K562 (cell line): ENCODE data around the gene MRGPRX3. TPM values are rescaled to one million over a fixed set of nuclear protein-coding genes. Genes with fewer than 3 reads are reported as not detected.

Source experiments
- ATAC-seq: fragments of 200-7000 bp; cut with Tn5 transposase; 3 replicates; pipeline ENCODE4 v1.9.1; 2020; ENCODE audit warnings: moderate library complexity
- BruUV-seq: library from RNA; stranded (reverse); fragments of 400-500 nt; replicated peaks from 2 replicates; lab custom pipeline; 2021; lab: Mats Ljungman, UMichigan
- CTCF ChIA-PET: fragments of 300-600 bp; formaldehyde crosslinking; extraction: SDS; loops from one replicate; lab custom pipeline; 2021; ENCODE audit warnings: low intra/inter-chr PET ratio; lab: Yijun Ruan, JAX
- POLR2A ChIA-PET: fragments of 300-600, 350-650 bp; sonication (Branson Sonifier 250); formaldehyde crosslinking; extraction: SDS; loops from one replicate; lab custom pipeline; 2021; ENCODE audit warnings: antibody characterized with exemption, inconsistent platforms; lab: Yijun Ruan, JAX
- DNase-seq, 4 experiments: peaks; one replicate each; pipeline versions ENCODE4 v3.0.0 to v3.0.0-alpha.2; 2011 to 2018; ENCODE audit warnings: low spot score in 3 of 4, mixed read lengths in 3 of 4; ENCODE audit errors: extremely low read depth in 1 of 4
- FAIRE-seq: peaks from 2 replicates; lab custom pipeline; 2011; peaks lifted over from hg19 to GRCh38; lab: Jason Lieb, UNC
- H2AFZ ChIP-seq: 2 replicates; pipeline ENCODE4 v1.6.0; 2011; ENCODE audit warnings: low read depth, low read length, control low read depth, inconsistent platforms
- H3K27ac ChIP-seq: fragments of 200-600 bp; 3 replicates; pipeline ENCODE4 v1.8.0; 2011; ENCODE audit warnings: low read depth, mild to moderate bottlenecking, control low read depth, inconsistent platforms, low read length, moderate library complexity, mixed read lengths; ENCODE audit errors: extremely low read depth
- H3K27me3 ChIP-seq, 2 experiments: fragments of 300-600 bp in 1 of 2; 2 replicates in 1 of 2; 3 replicates in 1 of 2; pipeline versions ENCODE4 v1.6.0 to v1.8.0; 2011; ENCODE audit warnings: inconsistent platforms in 2 of 2, low read length in 2 of 2, mild to moderate bottlenecking in 1 of 2, mixed read lengths in 1 of 2, moderate library complexity in 1 of 2; ENCODE audit not compliant: control insufficient read depth in 2 of 2, insufficient read depth in 2 of 2
- H3K36me3 ChIP-seq: fragments of 300-600 bp; 3 replicates; pipeline ENCODE4 v1.8.0; 2011; ENCODE audit warnings: mild to moderate bottlenecking, low read length, inconsistent platforms; ENCODE audit not compliant: control insufficient read depth, insufficient read depth
- H3K4me1 ChIP-seq, 2 experiments: fragments of 200-600 bp in 1 of 2; replicated peaks in 1 of 2; 2 replicates in 1 of 2; 3 replicates in 1 of 2; pipeline versions ENCODE4 v1.5.1 to v1.8.0; 2011; ENCODE audit warnings: inconsistent platforms in 2 of 2, low read length in 2 of 2, mild to moderate bottlenecking in 1 of 2, mixed read lengths in 1 of 2, moderate library complexity in 1 of 2; ENCODE audit not compliant: control insufficient read depth in 2 of 2, insufficient read depth in 2 of 2
- H3K4me2 ChIP-seq: 2 replicates; pipeline ENCODE4 v1.6.1; 2011; ENCODE audit warnings: low read length, control low read depth, inconsistent platforms, mixed read lengths; ENCODE audit not compliant: insufficient read depth
- H3K4me3 ChIP-seq: fragments of 200-600 bp; sonication (generic), shearing (Covaris generic); 2 replicates; pipeline ENCODE4 v1.5.1; 2016; ENCODE audit warnings: control low read depth, inconsistent platforms
- H3K79me2 ChIP-seq: fragments of 200-600 bp; 3 replicates; pipeline ENCODE4 v1.8.0; 2011; ENCODE audit warnings: low read length, inconsistent platforms; ENCODE audit not compliant: control insufficient read depth, insufficient read depth
- H3K9ac ChIP-seq, 2 experiments: 2 replicates each; pipeline versions ENCODE4 v1.6.0 to v1.6.1; 2011; ENCODE audit warnings: low read depth in 2 of 2, low read length in 2 of 2, control low read depth in 1 of 2, inconsistent platforms in 1 of 2, mild to moderate bottlenecking in 1 of 2, mixed read lengths in 1 of 2; ENCODE audit not compliant: insufficient read depth in 1 of 2
- H3K9me1 ChIP-seq: one replicate; pipeline ENCODE4 v1.6.0; 2011; ENCODE audit warnings: inconsistent platforms, mild to moderate bottlenecking, low read length, moderate library complexity; ENCODE audit not compliant: control insufficient read depth, insufficient read depth
- H3K9me3 ChIP-seq: replicated peaks from 2 replicates; pipeline ENCODE4 v1.5.1; 2011; ENCODE audit warnings: low read depth, low read length, inconsistent platforms; ENCODE audit not compliant: control insufficient read depth, insufficient read depth
- H4K20me1 ChIP-seq: replicated peaks from 2 replicates; pipeline ENCODE4 v1.6.1; 2011; ENCODE audit warnings: low read length, inconsistent platforms, mixed read lengths; ENCODE audit not compliant: control insufficient read depth, insufficient read depth
- CREM ChIP-seq: IDR thresholded peaks from 2 replicates; pipeline ENCODE4 v1.6.1; 2014; ENCODE audit warnings: antibody characterized with exemption, low read depth
- ELF1 ChIP-seq: fragments of 200-800 bp; sonication (Bioruptor generic); IDR thresholded peaks from 2 replicates; pipeline ENCODE4 v1.6.1; 2016; ENCODE audit warnings: missing genetic modification characterization, missing compliant biosample characterization
- MCM7 ChIP-seq, 2 experiments: fragments of 450-650 bp; IDR thresholded peaks; 2 replicates each; pipeline ENCODE4 v1.6.1; 2016 to 2018
- NRF1 ChIP-seq, 2 experiments: fragments of 450-650 bp; IDR thresholded peaks in 1 of 2; conservative IDR thresholded peaks in 1 of 2; 2 replicates each; pipeline ENCODE4 v1.6.1; 2014; ENCODE audit warnings: mild to moderate bottlenecking in 2 of 2
- OTX1 ChIP-seq: fragments of 450-650 bp; formaldehyde crosslinking; IDR thresholded peaks from 2 replicates; pipeline ENCODE4 v1.4.0; 2022; ENCODE audit warnings: mild to moderate bottlenecking
- SMARCA5 ChIP-seq: fragments of 450-650 bp; IDR thresholded peaks from 2 replicates; pipeline ENCODE4 v1.6.1; 2016
- SPI1 ChIP-seq: IDR thresholded peaks from 2 replicates; pipeline ENCODE4 v1.6.1; 2011; ENCODE audit warnings: low read depth, low read length, control low read depth, borderline replicate concordance
- TARDBP ChIP-seq: fragments of 450-650 bp; IDR thresholded peaks from 2 replicates; pipeline ENCODE4 v1.6.1; 2016
- ZNF583 ChIP-seq: fragments of 250-450 bp; sonication (Bioruptor Pico); IDR thresholded peaks from 2 replicates; pipeline ENCODE4 v1.4.0; 2020
- ZNF668 ChIP-seq: fragments of 250-450 bp; sonication (Bioruptor Pico); IDR thresholded peaks from 2 replicates; pipeline ENCODE4 v1.8.0; 2022; ENCODE audit warnings: mild to moderate bottlenecking, inconsistent platforms
- WGBS: fragments of 100-300 bp; shearing (Covaris generic); methylation state at CpG from one replicate; pipeline ENCODE4 v1.1.6; 2016; ENCODE audit warnings: low coverage, mixed read lengths; ENCODE audit not compliant: insufficient coverage; ENCODE audit errors: missing lambda C conversion rate; 5-methylcytosine and 5-hydroxymethylcytosine counted together
- in situ Hi-C: fragments of 300-500 bp; cut with MboI; formaldehyde crosslinking; loops from 4 replicates; pipeline ENCODE4 v1.15.0; 2018; ENCODE audit warnings: inconsistent platforms, mixed read lengths
- intact Hi-C: fragments of 100-400 bp; cut with micrococcal nuclease; formaldehyde crosslinking; loops from 2 replicates; pipeline ENCODE4 v1.14.2; 2022
- polyA plus RNA-seq, 8 experiments: library from polyadenylated mRNA; depleted of rRNA in 4 of 8; stranded (reverse) in 5 of 8; unstranded in 3 of 8; fragments of >200 nt; fragmentation: Nextera tagmentation in 2 of 8; fragmentation: Illumina TruSeq in 1 of 8; extraction: Ambion mirVana in 2 of 8; extraction: Trizol in 1 of 8; gene quantifications; 2 replicates each; pipeline versions ENCODE4 v1.2.1 to v1.2.3, GENCODE V29; 2011 to 2014; ENCODE audit warnings: inconsistent platforms in 1 of 8, missing spikeins in 1 of 8
- total RNA-seq, 7 experiments: library from RNA; depleted of rRNA in 6 of 7; stranded (reverse); fragments of >200 nt in 6 of 7; fragmentation: Illumina TruSeq in 2 of 7; extraction: Trizol in 2 of 7; gene quantifications; 2 replicates each; pipeline versions ENCODE4 v1.2.1 to v1.2.3, GENCODE V29; 2011 to 2021; ENCODE audit warnings: low replicate concordance in 1 of 7

Gene MRGPRX3
- total and polyA plus RNA-seq, 9 of the 15 experiments (the other 6 are each of a cell fraction or from before 2014, with no cell fraction given): not detected

DNA sequence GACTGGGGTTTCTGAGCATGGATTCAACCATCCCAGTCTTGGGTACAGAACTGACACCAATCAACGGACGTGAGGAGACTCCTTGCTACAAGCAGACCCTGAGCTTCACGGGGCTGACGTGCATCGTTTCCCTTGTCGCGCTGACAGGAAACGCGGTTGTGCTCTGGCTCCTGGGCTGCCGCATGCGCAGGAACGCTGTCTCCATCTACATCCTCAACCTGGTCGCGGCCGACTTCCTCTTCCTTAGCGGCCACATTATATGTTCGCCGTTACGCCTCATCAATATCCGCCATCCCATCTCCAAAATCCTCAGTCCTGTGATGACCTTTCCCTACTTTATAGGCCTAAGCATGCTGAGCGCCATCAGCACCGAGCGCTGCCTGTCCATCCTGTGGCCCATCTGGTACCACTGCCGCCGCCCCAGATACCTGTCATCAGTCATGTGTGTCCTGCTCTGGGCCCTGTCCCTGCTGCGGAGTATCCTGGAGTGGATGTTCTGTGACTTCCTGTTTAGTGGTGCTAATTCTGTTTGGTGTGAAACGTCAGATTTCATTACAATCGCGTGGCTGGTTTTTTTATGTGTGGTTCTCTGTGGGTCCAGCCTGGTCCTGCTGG lies 4.9 kb downstream of the MRGPRX3 start:
- TF ChIP-seq ZNF668: no peak
- no peak for TF ChIP-seq SMARCA5
- no peak for TF ChIP-seq ZNF583 (CRISPR knock-in tag)
- no peak for TF ChIP-seq ELF1 (tag)
- no peak for TF ChIP-seq MCM7 (IDR thresholded peaks at IDR 0.05)
- TF ChIP-seq NRF1 (conservative IDR thresholded peaks at IDR 0.05 in 1 of 2, IDR thresholded peaks at IDR 0.05 in 1 of 2): peak; percentile 75 to 80
- TF ChIP-seq CREM: no peak
- 0 out of 2 replicates have a peak, but pooled peaks have one; percentile 2 for TF ChIP-seq SPI1
- no peak for TF ChIP-seq OTX1 (CRISPR knock-in tag)
- TF ChIP-seq TARDBP: no peak
- TF ChIP-seq, all 486 proteins: peak for 2

More for the DNA sequence above, 4.9 kb downstream of the MRGPRX3 start:
- FAIRE-seq (no peak), DNase-seq (no peak), ATAC-seq (no peak)
- no peaks in the 10 kb centered on the region for H3K79me2 ChIP-seq
- ChIA-PET POLR2A (no interaction called here), CTCF (no interaction called here)
- in situ Hi-C loops: no loop called here
- no peaks in the 10 kb centered on the region for H3K36me3 ChIP-seq
- H3K9ac ChIP-seq: no peak overlapping the region
- no peaks in the 10 kb centered on the region for H3K9me3 ChIP-seq
- H3K9me1 ChIP-seq: no peaks in the 10 kb centered on the region
- no peak overlapping the region for H3K4me3 ChIP-seq
- intact Hi-C loops: no loop called here
- no TSS peak for BruUV-seq
- no peak overlapping the region; the same call in 1 of the 2 replicates for H3K4me2 ChIP-seq
- no peaks in the 10 kb centered on the region for H3K4me1 ChIP-seq
- no peak overlapping the region for H3K27ac ChIP-seq
- H3K27me3 ChIP-seq: peaks cover 13 to 19% of the 10 kb centered on the region in 2 experiments; a peak in 4 of 5 replicates
- H4K20me1 ChIP-seq: no peaks in the 10 kb centered on the region
- 13% methylated on average over 29 of the region's 29 CpGs for WGBS
- no peak overlapping the region for H2AFZ ChIP-seq
